Gastrocnemius medialis (tissue), 4 donors: ENCODE results near the gene GALNT2. TPM values are rescaled to one million over a fixed set of nuclear protein-coding genes. Genes with fewer than 3 reads are reported as not detected.

ENCODE experiments used
- ATAC-seq, 2 donors: fragments of 150-250 bp; one replicate each; pipeline ENCODE4 v1.9.1; 2016
- DNase-seq, 2 donors: peaks; one replicate each; pipeline ENCODE4 v3.0.0-alpha.2; 2019
- H3K27ac ChIP-seq, 4 donors: fragments of 200-600 bp; sonication (generic); 1 replicate in 1 of 4; 2 replicates in 3 of 4; pipeline ENCODE4 v1.5.1; 2016 to 2018; ENCODE audit warnings: mild to moderate bottlenecking in 2 of 4, moderate library complexity in 1 of 4
- H3K27me3 ChIP-seq, 3 donors: fragments of 200-600 bp; sonication (generic) in 2 of 3; 1 replicate in 1 of 3; 2 replicates in 2 of 3; pipeline versions ENCODE4 v1.5.1 to v1.6.0; 2016 to 2019; ENCODE audit warnings: mild to moderate bottlenecking in 1 of 3, moderate library complexity in 1 of 3
- H3K36me3 ChIP-seq, 2 donors: fragments of 200-600 bp; sonication (generic) in 1 of 2; one replicate each; pipeline ENCODE4 v1.5.1; 2017 to 2018
- H3K4me1 ChIP-seq, 2 donors: fragments of 200-600 bp; sonication (generic) in 1 of 2; one replicate each; pipeline ENCODE4 v1.5.1; 2016 to 2017; ENCODE audit warnings: mild to moderate bottlenecking in 2 of 2
- H3K4me3 ChIP-seq, 4 donors: fragments of 200-600 bp; sonication (generic) in 3 of 4; 1 replicate in 1 of 4; 2 replicates in 3 of 4; pipeline ENCODE4 v1.5.1; 2016 to 2019; ENCODE audit warnings: mild to moderate bottlenecking in 2 of 4
- H3K9me3 ChIP-seq, 3 donors: fragments of 200-600 bp; sonication (generic) in 2 of 3; 1 replicate in 1 of 3; 2 replicates in 2 of 3; pipeline ENCODE4 v1.5.1; 2016 to 2019
- POLR2A ChIP-seq, 2 donors: fragments of 450-650 bp; IDR thresholded peaks; one replicate each; pipeline ENCODE4 v1.6.1; 2017; ENCODE audit warnings: antibody characterized with exemption in 2 of 2, mild to moderate bottlenecking in 2 of 2, moderate library complexity in 2 of 2
- in situ Hi-C, 4 donors: fragments of 200-750 bp; cut with MboI; loops; one replicate each; pipeline versions ENCODE4 v1.15.0 to v1.8.0; 2017; ENCODE audit warnings: low sequenced_read_pairs in 4 of 4
- intact Hi-C: fragments of 100-400 bp; cut with DNase I; formaldehyde crosslinking; loops from one replicate; pipeline ENCODE4 v1.15.1; 2023; ENCODE audit warnings: low total_unique reads
- total RNA-seq, 4 donors: library from RNA; depleted of rRNA; stranded (reverse); fragments of >200 nt; gene quantifications; one replicate each; pipeline versions ENCODE4 v1.1.0 to v1.2.3, GENCODE V29; 2016
- TF ChIP-seq, protein P1 (sequence below), 5 experiments: fragments of 450-650 bp in 3 of 5; fragments of 200-600 bp in 2 of 5; sonication (generic) in 2 of 5; IDR thresholded peaks in 4 of 5; conservative IDR thresholded peaks in 1 of 5; 1 replicate in 4 of 5; 2 replicates in 1 of 5; pipeline ENCODE4 v1.5.1; 2016 to 2019; ENCODE audit warnings: antibody characterized with exemption in 5 of 5, mild to moderate bottlenecking in 3 of 5, moderate library complexity in 3 of 5

GALNT2 gene
- total RNA-seq, 4 donors from 2014 or later, result 73.7 to 106 (median 78.3) TPM

DNA sequence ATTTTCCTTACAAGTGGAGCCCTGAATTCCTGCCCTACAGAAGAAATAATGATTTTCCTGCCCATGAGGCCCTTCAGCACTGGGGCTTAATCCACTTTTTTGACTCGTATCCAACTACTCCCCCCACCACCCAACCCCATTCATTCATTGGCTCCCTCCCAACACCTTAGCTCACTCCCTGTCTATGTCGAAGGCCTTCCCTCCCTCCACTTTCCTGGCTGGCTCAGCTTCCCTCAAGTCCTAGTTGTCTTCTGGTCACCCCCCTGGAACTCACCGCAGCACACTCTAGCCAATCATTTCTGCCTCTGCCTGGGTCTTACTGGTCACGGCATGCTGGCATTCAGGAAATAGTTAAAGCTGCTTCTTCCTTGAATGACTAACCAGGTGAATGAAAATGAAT, 240.2 kb downstream of the GALNT2 start:
- Histone ChIP-seq H3K36me3 (no peaks in the 10 kb centered on the region), H3K9me3 (no peaks in the 10 kb centered on the region), H3K4me1 (peaks cover 10 to 23% of the 10 kb centered on the region in 2 donors), H3K27ac (no peak overlapping the region), H3K4me3 (no peak overlapping the region), H3K27me3 (no peaks in the 10 kb centered on the region)
- in situ Hi-C loops, result loop anchor here in 2 of 4 donors (5.0 to 25.0 kb wide), 2 partner anchors 645 to 1045 kb away; partner anchors contain the start of gene RAB4A (in 1 of the 2)
- no peak for ATAC-seq
- DNase-seq, result no peak
- TF ChIP-seq POLR2A (IDR thresholded peaks at IDR 0.05), result no peak
- TF ChIP-seq, protein P1, sequence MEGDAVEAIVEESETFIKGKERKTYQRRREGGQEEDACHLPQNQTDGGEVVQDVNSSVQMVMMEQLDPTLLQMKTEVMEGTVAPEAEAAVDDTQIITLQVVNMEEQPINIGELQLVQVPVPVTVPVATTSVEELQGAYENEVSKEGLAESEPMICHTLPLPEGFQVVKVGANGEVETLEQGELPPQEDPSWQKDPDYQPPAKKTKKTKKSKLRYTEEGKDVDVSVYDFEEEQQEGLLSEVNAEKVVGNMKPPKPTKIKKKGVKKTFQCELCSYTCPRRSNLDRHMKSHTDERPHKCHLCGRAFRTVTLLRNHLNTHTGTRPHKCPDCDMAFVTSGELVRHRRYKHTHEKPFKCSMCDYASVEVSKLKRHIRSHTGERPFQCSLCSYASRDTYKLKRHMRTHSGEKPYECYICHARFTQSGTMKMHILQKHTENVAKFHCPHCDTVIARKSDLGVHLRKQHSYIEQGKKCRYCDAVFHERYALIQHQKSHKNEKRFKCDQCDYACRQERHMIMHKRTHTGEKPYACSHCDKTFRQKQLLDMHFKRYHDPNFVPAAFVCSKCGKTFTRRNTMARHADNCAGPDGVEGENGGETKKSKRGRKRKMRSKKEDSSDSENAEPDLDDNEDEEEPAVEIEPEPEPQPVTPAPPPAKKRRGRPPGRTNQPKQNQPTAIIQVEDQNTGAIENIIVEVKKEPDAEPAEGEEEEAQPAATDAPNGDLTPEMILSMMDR (IDR thresholded peaks at IDR 0.05 in 4 of 5, conservative IDR thresholded peaks at IDR 0.05 in 1 of 5), result no peak
- intact Hi-C loops, result loop anchor here (2.0 to 10.0 kb wide), 2 partner anchors 240 to 342 kb away; partner anchors contain the start of gene GALNT2

DNA sequence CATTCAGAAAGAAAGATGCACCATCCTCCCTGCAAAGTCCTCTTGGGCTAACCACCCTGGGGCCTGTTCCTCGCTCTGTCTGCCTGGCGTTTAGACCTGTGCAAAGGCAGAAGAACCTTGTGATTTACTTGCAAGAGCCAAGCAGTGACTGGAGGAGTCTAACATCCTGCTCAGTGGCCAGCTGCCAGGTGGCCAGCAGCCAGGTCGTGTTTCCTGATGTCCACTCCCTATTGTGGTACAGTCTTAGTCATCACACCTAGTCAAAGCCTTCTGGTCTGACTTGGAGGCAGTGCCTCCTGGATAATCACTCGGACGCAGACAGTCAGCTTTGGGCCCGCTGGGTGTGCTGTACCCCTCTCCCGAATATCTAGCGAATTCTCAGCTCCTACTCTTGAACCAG, 241.0 kb downstream of the GALNT2 start:
- in situ Hi-C loops (loop anchor here in 2 of 4 donors (5.0 to 25.0 kb wide), 2 partner anchors 646 to 1046 kb away; partner anchors contain the start of gene RAB4A (in 1 of the 2)), intact Hi-C loops (loop anchor here (10.0 kb wide), 1 partner anchor 343 kb away; no protein-coding TSS in a partner anchor)
- peak; percentile 32 for ATAC-seq
- DNase-seq, result peak; percentile 35 to 60
- no peak overlapping the region for H3K27ac ChIP-seq
- no peaks in the 10 kb centered on the region for H3K27me3 ChIP-seq
- TF ChIP-seq, protein P1 (IDR thresholded peaks at IDR 0.05 in 4 of 5, conservative IDR thresholded peaks at IDR 0.05 in 1 of 5), result no peak
- no peak for TF ChIP-seq POLR2A (IDR thresholded peaks at IDR 0.05)
- no peaks in the 10 kb centered on the region for H3K9me3 ChIP-seq
- H3K4me1 ChIP-seq, result peaks cover 10 to 23% of the 10 kb centered on the region in 2 donors
- H3K4me3 ChIP-seq, result no peak overlapping the region
- H3K36me3 ChIP-seq, result no peaks in the 10 kb centered on the region

DNA sequence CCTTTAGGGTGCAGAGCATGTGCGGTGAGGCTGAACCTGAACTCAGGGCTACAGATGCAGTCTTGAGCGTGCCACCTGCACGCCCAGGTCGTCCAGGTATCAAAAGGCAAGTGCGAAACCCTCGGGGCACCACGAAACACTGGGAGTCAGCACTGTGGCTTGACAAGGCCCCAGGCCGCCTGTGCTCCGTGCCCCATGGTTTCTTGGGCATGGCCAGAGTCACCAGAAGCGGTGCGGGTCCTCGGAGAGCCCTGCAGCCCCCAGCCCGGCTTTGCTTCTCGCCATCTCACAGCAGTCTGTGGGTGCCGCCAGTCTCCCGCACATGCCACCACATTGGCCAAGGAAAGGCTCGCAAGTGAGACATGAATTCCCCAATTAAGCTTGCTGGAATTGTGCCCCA, 241.8 kb downstream of the GALNT2 start:
- H3K27me3 ChIP-seq, result no peaks in the 10 kb centered on the region
- H3K36me3 ChIP-seq, result no peaks in the 10 kb centered on the region
- TF ChIP-seq POLR2A (IDR thresholded peaks at IDR 0.05), result no peak
- TF ChIP-seq, protein P1 (IDR thresholded peaks at IDR 0.05 in 4 of 5, conservative IDR thresholded peaks at IDR 0.05 in 1 of 5), result no peak
- DNase-seq, result no peak
- no peak overlapping the region for H3K27ac ChIP-seq
- intact Hi-C loops (loop anchor here (10.0 kb wide), 1 partner anchor 344 kb away; no protein-coding TSS in a partner anchor), in situ Hi-C loops (loop anchor here in 2 of 4 donors (5.0 to 25.0 kb wide), 2 partner anchors 647 to 1047 kb away; partner anchors contain the start of gene RAB4A (in 1 of the 2))
- no peak overlapping the region for H3K4me3 ChIP-seq
- H3K9me3 ChIP-seq, result no peaks in the 10 kb centered on the region
- peaks cover 4 to 18% of the 10 kb centered on the region in 2 donors for H3K4me1 ChIP-seq
- ATAC-seq, result no peak

DNA sequence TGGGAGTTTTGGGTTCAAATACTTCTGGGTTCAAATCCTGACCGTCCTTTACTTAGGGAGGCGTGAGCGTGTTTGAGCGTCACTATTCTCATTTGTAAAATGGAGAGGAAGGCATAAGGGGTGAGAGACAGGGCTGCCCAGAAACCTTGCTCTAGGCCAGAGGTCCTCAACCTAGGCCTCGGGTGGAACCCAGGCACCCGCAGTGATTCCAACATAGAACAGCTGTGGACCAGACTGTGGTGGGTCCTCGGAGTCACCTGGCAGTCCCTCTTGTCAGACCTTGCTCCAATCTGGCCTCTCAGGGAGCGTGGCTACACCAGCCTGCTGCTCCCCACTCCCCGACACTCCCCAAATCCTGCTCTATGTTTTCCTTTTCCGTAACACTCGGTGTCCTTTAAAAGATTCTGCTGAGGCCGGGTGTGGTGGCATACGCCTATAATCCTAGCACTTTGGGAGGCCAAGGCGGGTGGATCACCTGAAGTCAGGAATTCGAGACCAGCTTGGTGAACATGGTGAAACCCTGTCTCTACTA, 242.7 kb downstream of the GALNT2 start:
- no peak for TF ChIP-seq POLR2A (IDR thresholded peaks at IDR 0.05)
- TF ChIP-seq, protein P1 (IDR thresholded peaks at IDR 0.05 in 4 of 5, conservative IDR thresholded peaks at IDR 0.05 in 1 of 5), result no peak
- Histone ChIP-seq H3K27me3 (no peaks in the 10 kb centered on the region), H3K36me3 (no peaks in the 10 kb centered on the region), H3K4me3 (no peak overlapping the region), H3K9me3 (no peaks in the 10 kb centered on the region), H3K27ac (no peak overlapping the region), H3K4me1 (peaks cover 0 to 13% of the 10 kb centered on the region in 2 donors)
- ATAC-seq (no peak), DNase-seq (no peak)
- intact Hi-C loops (loop anchor here (1.0 to 10.0 kb wide), 4 partner anchors 345 to 648 kb away; no protein-coding TSS in a partner anchor), in situ Hi-C loops (loop anchor here (5.0 to 25.0 kb wide), 5 partner anchors 645 to 1047 kb away; partner anchors contain the start of gene RAB4A (in 1 of the 4))
